Hepatocyte (in vitro differentiated cells): ENCODE measurements around the gene SESN1.

Source experiments
- EZH2 ChIP-seq: fragments of 200-600 bp; sonication (generic); IDR thresholded peaks from 2 replicates; pipeline ENCODE4 v1.6.1; 2016; ENCODE audit warnings: antibody characterized with exemption, mild to moderate bottlenecking, borderline replicate concordance
- EZH2phosphoT487 ChIP-seq: fragments of 200-600 bp; sonication (generic); IDR thresholded peaks from one replicate; pipeline ENCODE4 v1.6.1; 2018; ENCODE audit warnings: antibody characterized with exemption, mild to moderate bottlenecking, low read depth, moderate library complexity; ENCODE audit not compliant: unreplicated experiment, severe bottlenecking
- TF ChIP-seq, protein P1 (sequence below): fragments of 200-600 bp; sonication (generic); IDR thresholded peaks from 2 replicates; pipeline ENCODE4 v1.5.1; 2016; ENCODE audit warnings: antibody characterized with exemption, mild to moderate bottlenecking; ENCODE audit not compliant: poor library complexity

DNA sequence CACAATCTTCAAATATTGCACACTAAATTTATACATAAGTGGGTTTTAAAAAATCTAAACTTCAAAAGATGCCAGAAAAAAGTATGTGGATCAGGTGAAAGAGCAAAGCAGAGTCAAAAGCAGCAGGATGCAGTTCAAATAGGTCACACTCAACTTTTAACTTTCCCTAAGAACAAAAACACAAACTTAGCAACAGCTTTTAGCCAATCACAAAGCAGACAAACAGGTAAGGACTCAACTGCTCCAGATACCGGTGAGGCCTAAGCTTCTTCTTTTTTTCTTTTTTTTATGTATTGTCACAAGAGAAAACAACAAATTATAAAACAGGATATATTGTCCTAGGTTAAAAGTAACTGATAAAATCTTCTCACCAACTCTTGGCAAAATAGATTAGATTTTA lies 74.7 kb downstream of the SESN1 start:
- TF ChIP-seq, protein P1, sequence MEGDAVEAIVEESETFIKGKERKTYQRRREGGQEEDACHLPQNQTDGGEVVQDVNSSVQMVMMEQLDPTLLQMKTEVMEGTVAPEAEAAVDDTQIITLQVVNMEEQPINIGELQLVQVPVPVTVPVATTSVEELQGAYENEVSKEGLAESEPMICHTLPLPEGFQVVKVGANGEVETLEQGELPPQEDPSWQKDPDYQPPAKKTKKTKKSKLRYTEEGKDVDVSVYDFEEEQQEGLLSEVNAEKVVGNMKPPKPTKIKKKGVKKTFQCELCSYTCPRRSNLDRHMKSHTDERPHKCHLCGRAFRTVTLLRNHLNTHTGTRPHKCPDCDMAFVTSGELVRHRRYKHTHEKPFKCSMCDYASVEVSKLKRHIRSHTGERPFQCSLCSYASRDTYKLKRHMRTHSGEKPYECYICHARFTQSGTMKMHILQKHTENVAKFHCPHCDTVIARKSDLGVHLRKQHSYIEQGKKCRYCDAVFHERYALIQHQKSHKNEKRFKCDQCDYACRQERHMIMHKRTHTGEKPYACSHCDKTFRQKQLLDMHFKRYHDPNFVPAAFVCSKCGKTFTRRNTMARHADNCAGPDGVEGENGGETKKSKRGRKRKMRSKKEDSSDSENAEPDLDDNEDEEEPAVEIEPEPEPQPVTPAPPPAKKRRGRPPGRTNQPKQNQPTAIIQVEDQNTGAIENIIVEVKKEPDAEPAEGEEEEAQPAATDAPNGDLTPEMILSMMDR: no peak
- no peak for TF ChIP-seq EZH2
- TF ChIP-seq EZH2phosphoT487: no peak
